ENCODE measurements around the gene NXPH3. TPM values are rescaled to one million over a fixed set of nuclear protein-coding genes. Genes with fewer than 3 reads are reported as not detected.

Gene NXPH3
- polyA plus RNA-seq, 3 donors: 0.26 to 6.1 (median 1.5) TPM

GRCh38 chr17:49603720-49604119 is 28.0 kb downstream of the NXPH3 start:
- no peak overlapping the region for H3K27ac ChIP-seq (ENCODE audit: low read depth, low read length)
- WGBS, 3 donors: 64 to 65% (median 64%) methylated on average over 2 of the region's 2 CpGs

DNA sequence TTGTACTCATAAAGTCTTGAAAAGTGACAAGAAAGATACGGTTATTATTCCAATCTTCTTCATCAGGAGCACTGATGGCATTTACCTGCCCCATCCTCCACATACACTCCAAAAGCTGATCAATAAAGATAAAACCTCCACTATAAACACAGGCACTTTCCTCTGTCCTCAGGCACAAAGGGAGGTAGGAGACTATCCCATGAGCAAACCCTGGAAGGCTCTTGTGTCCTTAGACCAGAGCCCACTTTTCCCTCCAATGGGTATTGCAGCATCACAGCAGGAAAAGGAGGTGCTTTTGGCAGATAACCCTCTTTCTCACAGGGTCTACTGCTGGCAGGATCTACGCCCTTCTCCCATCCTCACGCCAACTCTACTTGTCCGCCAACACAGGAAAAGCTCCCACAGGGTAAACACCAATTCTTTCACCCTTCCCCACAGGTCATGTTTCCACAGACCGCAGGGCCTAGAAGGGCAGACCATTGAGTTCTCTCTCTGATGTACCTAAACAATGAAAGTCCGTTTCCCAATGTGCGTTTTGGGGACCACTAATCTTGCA is 28.7 kb downstream of the NXPH3 start:
- no peak overlapping the region for H3K27ac ChIP-seq (ENCODE audit: low read depth, low read length)

GRCh38 chr17:49610883-49611584 is 35.4 kb downstream of the NXPH3 start:
- WGBS, 3 donors: 27 to 65% (median 61%) methylated on average over 5 of the region's 5 CpGs
- no peak overlapping the region for H3K27ac ChIP-seq (ENCODE audit: low read depth, low read length)

More for the DNA sequence above, 28.7 kb downstream of the NXPH3 start:
- WGBS, 3 donors: 88 to 93% (median 90%) methylated on average over 7 of the region's 7 CpGs

GRCh38 chr17:49612726-49613125 is 37.1 kb downstream of the NXPH3 start:
- WGBS, 3 donors: 66 to 80% (median 68%) methylated on average over 1 of the region's 1 CpG
- no peak overlapping the region for H3K27ac ChIP-seq (ENCODE audit: low read depth, low read length)

DNA sequence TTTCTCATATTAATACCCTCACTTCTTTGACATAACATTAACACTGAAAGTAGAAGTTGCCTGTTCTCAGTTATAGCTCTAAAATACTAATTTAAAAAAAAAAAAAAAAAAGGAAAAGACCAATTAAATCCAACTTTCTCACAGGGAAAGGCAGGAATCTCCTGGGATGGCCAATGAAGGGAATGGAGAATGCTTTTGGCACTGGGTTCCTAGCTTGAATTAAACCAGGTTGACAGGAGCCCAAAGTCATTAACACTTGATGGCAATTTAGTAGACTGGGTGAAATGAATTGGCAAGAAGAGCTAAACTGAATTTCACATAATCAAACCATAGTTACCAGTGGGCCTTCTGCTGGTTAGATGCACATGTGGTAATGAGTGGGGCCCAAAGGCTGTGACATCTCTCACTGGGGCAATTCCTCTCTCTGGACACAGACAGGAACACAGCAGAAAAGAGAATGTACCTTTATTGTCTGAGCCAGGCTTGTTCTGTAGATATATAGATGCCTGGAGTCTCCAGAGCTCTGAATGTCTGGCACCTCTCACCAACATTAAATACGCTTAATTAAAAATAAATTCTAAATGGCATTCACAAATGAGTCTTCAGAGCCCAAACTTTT is 37.6 kb downstream of the NXPH3 start:
- WGBS, 3 donors: 97 to 100% (median 100%) methylated on average over 1 of the region's 1 CpG
- no peak overlapping the region for H3K27ac ChIP-seq (ENCODE audit: low read depth, low read length)

DNA sequence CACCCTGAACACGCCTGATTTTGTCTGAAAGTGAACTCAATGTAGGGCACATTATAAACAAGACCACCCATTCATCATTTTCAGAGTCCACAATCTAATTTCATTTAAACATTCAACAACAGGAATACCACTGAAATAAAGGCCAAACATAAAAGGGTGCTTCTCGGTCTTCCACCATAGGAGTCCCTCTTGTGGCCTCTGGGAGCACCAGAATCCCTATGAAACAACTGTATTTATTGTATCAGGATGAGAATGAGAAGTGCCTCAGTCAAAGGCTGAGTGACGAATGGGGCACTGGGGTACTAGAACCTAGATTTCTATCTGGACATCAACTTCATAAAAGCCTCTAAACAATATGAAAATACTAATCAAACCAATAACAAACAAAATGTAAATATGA is 40.4 kb downstream of the NXPH3 start:
- WGBS, 3 donors: 59 to 77% (median 72%) methylated on average over 3 of the region's 3 CpGs
- H3K27ac ChIP-seq (ENCODE audit: low read depth, low read length): no peak overlapping the region

GRCh38 chr17:49616601-49617131 is 41.0 kb downstream of the NXPH3 start:
- WGBS, 3 donors: 31 to 35% (median 34%) methylated on average over 10 of the region's 10 CpGs
- no peak overlapping the region for H3K27ac ChIP-seq (ENCODE audit: low read depth, low read length)

- WGBS, 3 donors: 70 to 83% (median 75%) methylated on average over 3 of the region's 3 CpGs
These were observed 42.4 kb downstream of the NXPH3 start for GRCh38 chr17:49618028-49618611.

GRCh38 chr17:49621420-49621819 is 45.7 kb downstream of the NXPH3 start:
- no peak overlapping the region for H3K27ac ChIP-seq (ENCODE audit: low read depth, low read length)

More at GRCh38 chr17:49618028-49618611, 42.4 kb downstream of the NXPH3 start:
- no peak overlapping the region for H3K27ac ChIP-seq (ENCODE audit: low read depth, low read length)

DNA sequence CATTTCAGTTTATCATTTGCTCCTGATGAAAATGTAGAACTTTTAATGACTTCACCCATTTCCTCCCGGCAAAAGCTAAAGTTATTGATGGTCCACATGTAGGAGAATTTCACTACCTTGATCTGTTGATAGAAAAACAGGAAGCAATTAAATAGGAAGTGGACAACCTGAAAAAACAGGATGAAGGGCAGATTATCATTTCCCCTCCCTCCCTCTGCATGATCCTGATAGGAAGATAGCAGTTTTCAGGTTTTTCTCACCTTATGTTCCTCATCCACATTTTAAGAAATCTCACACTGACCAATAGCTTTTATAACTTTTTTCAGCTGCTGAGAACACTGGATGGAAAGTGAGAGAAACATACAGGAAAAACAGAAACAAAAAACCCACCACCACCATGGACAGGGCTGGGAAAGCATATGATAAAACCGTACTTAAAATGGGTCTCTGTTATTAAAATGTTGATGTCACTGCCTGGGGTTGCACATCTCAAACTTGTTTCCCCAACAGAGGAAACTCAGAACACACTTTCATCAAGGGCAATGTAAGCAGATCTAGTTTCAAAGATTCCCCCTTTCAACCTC is 46.4 kb downstream of the NXPH3 start:
- H3K27ac ChIP-seq (ENCODE audit: low read depth, low read length): no peak overlapping the region
- WGBS, 3 donors: 55 to 73% (median 64%) methylated on average over 2 of the region's 2 CpGs

- 68 to 83% (median 78%) methylated on average over 3 of the region's 3 CpGs for WGBS, 3 donors
These were observed 49.2 kb downstream of the NXPH3 start for GRCh38 chr17:49624896-49625295.

DNA sequence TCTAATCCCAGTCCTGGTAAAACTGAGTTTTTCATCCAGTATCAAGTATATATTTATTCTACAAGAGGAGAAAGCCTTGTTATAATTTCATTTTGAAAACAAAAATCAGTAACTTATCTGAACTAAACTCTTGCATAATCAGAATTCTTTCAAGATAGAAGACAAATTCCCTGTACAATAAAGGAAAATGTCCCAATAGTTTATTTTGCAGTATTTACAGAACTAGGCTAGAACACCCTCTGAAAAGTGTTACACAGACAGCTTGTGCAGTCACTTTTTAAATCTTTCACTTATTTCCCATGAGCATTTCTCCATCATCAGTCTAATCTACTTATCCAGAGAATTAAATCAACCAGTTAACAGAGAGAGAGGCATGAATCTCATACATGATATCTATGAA is 53.8 kb downstream of the NXPH3 start:
- H3K27ac ChIP-seq (ENCODE audit: low read depth, low read length): no peak overlapping the region

More at GRCh38 chr17:49624896-49625295, 49.2 kb downstream of the NXPH3 start:
- H3K27ac ChIP-seq (ENCODE audit: low read depth, low read length): no peak overlapping the region

- 78 to 86% (median 81%) methylated on average over 6 of the region's 6 CpGs for WGBS, 3 donors
These were observed 54.6 kb downstream of the NXPH3 start for GRCh38 chr17:49630113-49630900.

GRCh38 chr17:49631496-49631895 is 55.8 kb downstream of the NXPH3 start:
- no peak overlapping the region for H3K27ac ChIP-seq (ENCODE audit: low read depth, low read length)
- WGBS, 3 donors: 95 to 100% (median 97%) methylated on average over 1 of the region's 1 CpG

More at GRCh38 chr17:49630113-49630900, 54.6 kb downstream of the NXPH3 start:
- no peak overlapping the region for H3K27ac ChIP-seq (ENCODE audit: low read depth, low read length)

All from adipose tissue (tissue), 3 donors.